BJ (cell line): ENCODE results near the gene ISLR2. TPM values are rescaled to one million over a fixed set of nuclear protein-coding genes. Genes with fewer than 3 reads are reported as not detected.

Experiments used
- CTCF ChIA-PET: fragments of 350-600 bp; formaldehyde crosslinking; extraction: SDS; loops from one replicate; lab custom pipeline; 2021; ENCODE audit warnings: antibody characterized with exemption, inconsistent platforms; lab: Yijun Ruan, JAX
- POLR2A ChIA-PET: fragments of 300-600 bp; sonication (Branson Sonifier 250); formaldehyde crosslinking; extraction: SDS; loops from one replicate; lab custom pipeline; 2021; ENCODE audit warnings: antibody characterized with exemption; lab: Charles Lee
- DNase-seq: peaks from one replicate; pipeline ENCODE4 v3.0.0-alpha.2; 2011; ENCODE audit warnings: low read depth
- H3K27me3 ChIP-seq: 2 replicates; pipeline ENCODE4 v1.6.0; 2011; ENCODE audit warnings: low read length; ENCODE audit not compliant: control insufficient read depth, insufficient read depth
- H3K36me3 ChIP-seq: 2 replicates; pipeline ENCODE4 v1.5.1; 2011; ENCODE audit warnings: low read length; ENCODE audit not compliant: control insufficient read depth, insufficient read depth
- H3K4me3 ChIP-seq: 2 replicates; pipeline ENCODE4 v1.5.1; 2011; ENCODE audit warnings: low read depth, mild to moderate bottlenecking, control low read depth, low read length
- polyA plus RNA-seq: library from polyadenylated mRNA; depleted of rRNA; stranded (reverse); fragments of >200 nt; gene quantifications from 2 replicates; pipeline ENCODE4 v1.2.3, GENCODE V29; 2011
- TF ChIP-seq, protein P1 (sequence below): IDR thresholded peaks from 2 replicates; pipeline ENCODE4 v1.5.1; 2011; ENCODE audit warnings: low read depth, mild to moderate bottlenecking, control low read depth, inconsistent platforms, low read length, moderate library complexity; ENCODE audit not compliant: insufficient read depth

Gene ISLR2
- polyA plus RNA-seq, 1 experiment = 0.02 TPM

- TF ChIP-seq, protein P1, sequence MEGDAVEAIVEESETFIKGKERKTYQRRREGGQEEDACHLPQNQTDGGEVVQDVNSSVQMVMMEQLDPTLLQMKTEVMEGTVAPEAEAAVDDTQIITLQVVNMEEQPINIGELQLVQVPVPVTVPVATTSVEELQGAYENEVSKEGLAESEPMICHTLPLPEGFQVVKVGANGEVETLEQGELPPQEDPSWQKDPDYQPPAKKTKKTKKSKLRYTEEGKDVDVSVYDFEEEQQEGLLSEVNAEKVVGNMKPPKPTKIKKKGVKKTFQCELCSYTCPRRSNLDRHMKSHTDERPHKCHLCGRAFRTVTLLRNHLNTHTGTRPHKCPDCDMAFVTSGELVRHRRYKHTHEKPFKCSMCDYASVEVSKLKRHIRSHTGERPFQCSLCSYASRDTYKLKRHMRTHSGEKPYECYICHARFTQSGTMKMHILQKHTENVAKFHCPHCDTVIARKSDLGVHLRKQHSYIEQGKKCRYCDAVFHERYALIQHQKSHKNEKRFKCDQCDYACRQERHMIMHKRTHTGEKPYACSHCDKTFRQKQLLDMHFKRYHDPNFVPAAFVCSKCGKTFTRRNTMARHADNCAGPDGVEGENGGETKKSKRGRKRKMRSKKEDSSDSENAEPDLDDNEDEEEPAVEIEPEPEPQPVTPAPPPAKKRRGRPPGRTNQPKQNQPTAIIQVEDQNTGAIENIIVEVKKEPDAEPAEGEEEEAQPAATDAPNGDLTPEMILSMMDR = no peak
- ChIA-PET CTCF (interaction anchor here (0.8 to 6.5 kb wide), 4 partner anchors 17 to 196 kb away, joined by 3 to 86 read pairs (median 36); no protein-coding TSS in a partner anchor), POLR2A (no interaction called here)
- no peak overlapping the region for H3K4me3 ChIP-seq
- no peak for DNase-seq
- no peaks in the 10 kb centered on the region for H3K36me3 ChIP-seq
- H3K27me3 ChIP-seq = peaks cover 37% of the 10 kb centered on the region
These were observed 5.6 kb upstream of the ISLR2 start for GRCh38 chr15:74124759-74125158.

DNA sequence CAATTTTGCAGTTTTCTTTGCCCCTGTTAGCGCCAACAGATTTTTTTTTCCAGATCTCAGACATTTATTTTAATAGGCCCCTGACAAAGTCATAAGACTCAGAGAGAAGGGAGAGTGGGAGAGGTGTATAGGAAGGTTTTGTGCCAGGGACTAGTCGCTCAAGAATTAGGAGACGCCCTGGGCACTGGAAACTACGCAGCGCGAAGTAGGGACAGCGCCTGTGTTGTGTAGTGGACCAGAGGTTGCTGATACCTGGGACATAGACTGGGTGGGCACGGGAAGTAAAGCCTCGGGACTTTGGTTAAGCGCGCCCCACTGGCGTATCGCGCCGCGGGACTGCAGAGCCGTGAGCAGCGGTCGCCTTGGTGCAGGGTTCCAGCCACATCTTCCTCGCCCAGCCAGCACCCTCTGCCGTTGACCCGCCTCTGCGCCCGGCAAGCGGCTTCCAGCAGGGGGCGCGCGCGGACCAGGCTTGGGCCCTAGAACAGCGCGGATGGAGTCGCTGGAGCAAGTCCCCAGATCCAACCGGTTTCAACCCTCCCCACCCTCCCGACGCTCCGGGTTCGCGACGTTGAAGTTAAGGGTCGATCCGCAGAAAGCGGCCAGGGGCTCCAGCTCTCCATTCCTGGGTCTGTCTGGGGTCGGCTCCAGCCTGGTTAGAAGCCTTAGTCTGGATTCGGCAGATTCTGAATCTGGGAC lies 3.0 kb upstream of the ISLR2 start:
- ChIA-PET POLR2A (interaction anchor here (0.6 kb wide), 1 partner anchor 180 kb away, joined by 4 read pairs; no protein-coding TSS in a partner anchor), CTCF (interaction anchor here (0.6 to 6.5 kb wide), 27 partner anchors 8 to 200 kb away, joined by 3 to 86 read pairs (median 5); partner anchors contain the start of gene ISLR)
- H3K4me3 ChIP-seq = peak overlapping the region; percentile 34
- no peaks in the 10 kb centered on the region for H3K36me3 ChIP-seq
- H3K27me3 ChIP-seq = peaks cover 56% of the 10 kb centered on the region
- TF ChIP-seq, protein P1 = peak; percentile 100
- DNase-seq = no peak

GRCh38 chr15:74127954-74128784 lies 2.2 kb upstream of the ISLR2 start:
- ChIA-PET POLR2A (interaction anchor here (0.6 kb wide), 1 partner anchor 179 kb away, joined by 4 read pairs; no protein-coding TSS in a partner anchor), CTCF (interaction anchor here (0.6 to 6.5 kb wide), 27 partner anchors 8 to 200 kb away, joined by 3 to 86 read pairs (median 4); partner anchors contain the start of gene ISLR)
- DNase-seq = no peak
- TF ChIP-seq, protein P1 = no peak
- H3K4me3 ChIP-seq = peak overlapping the region; percentile 34
- peaks cover 59% of the 10 kb centered on the region for H3K27me3 ChIP-seq
- no peaks in the 10 kb centered on the region for H3K36me3 ChIP-seq

DNA sequence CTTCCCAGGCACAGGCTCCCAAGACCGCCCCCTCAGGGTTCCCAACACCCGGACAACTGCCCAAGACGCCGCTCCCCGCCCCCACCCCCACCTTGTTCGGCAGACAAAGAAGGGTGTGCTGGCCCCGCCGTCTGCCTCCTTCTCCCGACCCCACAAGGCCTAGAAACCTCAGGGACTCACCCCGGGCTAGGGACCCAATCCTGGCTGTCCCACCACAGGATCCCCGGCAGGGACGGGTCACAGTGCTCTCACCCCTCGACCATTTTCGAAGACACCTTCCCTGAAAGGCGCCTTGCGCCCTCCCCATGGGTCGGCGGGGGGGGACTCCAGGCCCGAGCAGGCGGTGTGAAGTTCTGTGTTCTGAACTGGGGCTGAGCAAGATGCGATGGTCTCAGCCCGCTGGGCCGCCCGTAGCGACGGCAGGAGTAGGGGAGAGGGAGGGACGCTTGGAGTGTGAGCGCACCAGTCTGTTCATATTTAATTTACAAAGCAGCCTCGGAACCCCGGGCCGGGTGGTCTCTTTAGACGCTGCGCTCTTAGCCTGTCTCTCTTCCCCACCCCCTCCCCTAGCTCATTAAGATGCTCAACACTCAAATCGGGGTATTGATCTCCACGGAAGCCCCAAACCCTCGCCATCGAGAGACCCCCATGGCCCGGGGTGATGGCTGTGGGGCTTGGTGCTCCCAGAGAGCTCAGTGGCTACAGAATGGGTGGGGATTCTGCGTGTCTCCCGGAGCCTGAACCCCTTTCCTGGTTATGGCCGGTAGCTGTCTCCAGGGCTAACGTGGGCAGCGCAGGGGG lies 1.4 kb upstream of the ISLR2 start:
- H3K4me3 ChIP-seq = no peak overlapping the region
- H3K36me3 ChIP-seq = no peaks in the 10 kb centered on the region
- POLR2A ChIA-PET = no interaction called here
- CTCF ChIA-PET = interaction anchor here (0.6 to 6.5 kb wide), 25 partner anchors 7 to 196 kb away, joined by 3 to 86 read pairs (median 4); no protein-coding TSS in a partner anchor
- peaks cover 62% of the 10 kb centered on the region for H3K27me3 ChIP-seq
- TF ChIP-seq, protein P1 = no peak
- no peak for DNase-seq
